Measurements from ENCODE around the gene C1orf141. TPM values are rescaled to one million over a fixed set of nuclear protein-coding genes. Genes with fewer than 3 reads are reported as not detected.

Gene C1orf141
- total RNA-seq, 4 donors from 2014 or later: not detected

DNA sequence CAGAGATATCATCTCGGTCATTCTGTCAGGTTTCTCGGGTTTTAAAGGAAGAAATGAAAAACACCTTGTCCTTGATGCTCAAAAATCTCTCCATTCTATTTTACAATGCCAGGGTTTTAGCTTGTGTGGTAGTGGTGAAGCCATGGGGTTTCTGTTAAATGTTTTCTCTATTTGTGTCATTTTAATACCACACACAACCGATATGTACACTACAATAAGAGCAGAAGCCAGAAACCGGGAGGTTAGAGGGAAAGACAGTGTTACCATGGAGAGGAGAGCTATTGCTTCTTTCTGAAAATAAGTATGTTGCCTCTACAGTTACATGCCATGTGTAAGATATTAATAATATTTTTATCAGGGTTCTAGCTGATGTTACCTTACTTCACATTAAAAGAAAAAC is 83.6 kb downstream of the C1orf141 start:
- H3K27ac ChIP-seq: no peak overlapping the region
- WGBS, 2 donors: 72 to 80% methylated on average over 4 of the region's 4 CpGs

GRCh38 chr1:67044631-67045270 is 90.0 kb downstream of the C1orf141 start:
- peaks cover 24 to 29% of the 10 kb centered on the region in 2 donors for H3K36me3 ChIP-seq
- DNase-seq: no peak
- no peaks in the 10 kb centered on the region for H3K27me3 ChIP-seq
- H3K4me1 ChIP-seq: no peaks in the 10 kb centered on the region
- intact Hi-C loops (cut with DNase I): no loop called here
- H3K27ac ChIP-seq: no peak overlapping the region
- WGBS, 2 donors: 90% methylated on average over 4 of the region's 4 CpGs
- H3K4me3 ChIP-seq (replicated peaks in 1 of 3): no peak overlapping the region
- no peak for TF ChIP-seq POLR2A (IDR thresholded peaks at IDR 0.05)
- TF ChIP-seq, protein P1, sequence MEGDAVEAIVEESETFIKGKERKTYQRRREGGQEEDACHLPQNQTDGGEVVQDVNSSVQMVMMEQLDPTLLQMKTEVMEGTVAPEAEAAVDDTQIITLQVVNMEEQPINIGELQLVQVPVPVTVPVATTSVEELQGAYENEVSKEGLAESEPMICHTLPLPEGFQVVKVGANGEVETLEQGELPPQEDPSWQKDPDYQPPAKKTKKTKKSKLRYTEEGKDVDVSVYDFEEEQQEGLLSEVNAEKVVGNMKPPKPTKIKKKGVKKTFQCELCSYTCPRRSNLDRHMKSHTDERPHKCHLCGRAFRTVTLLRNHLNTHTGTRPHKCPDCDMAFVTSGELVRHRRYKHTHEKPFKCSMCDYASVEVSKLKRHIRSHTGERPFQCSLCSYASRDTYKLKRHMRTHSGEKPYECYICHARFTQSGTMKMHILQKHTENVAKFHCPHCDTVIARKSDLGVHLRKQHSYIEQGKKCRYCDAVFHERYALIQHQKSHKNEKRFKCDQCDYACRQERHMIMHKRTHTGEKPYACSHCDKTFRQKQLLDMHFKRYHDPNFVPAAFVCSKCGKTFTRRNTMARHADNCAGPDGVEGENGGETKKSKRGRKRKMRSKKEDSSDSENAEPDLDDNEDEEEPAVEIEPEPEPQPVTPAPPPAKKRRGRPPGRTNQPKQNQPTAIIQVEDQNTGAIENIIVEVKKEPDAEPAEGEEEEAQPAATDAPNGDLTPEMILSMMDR (IDR thresholded peaks at IDR 0.05): no peak
- no peaks in the 10 kb centered on the region for H3K9me3 ChIP-seq

More for the DNA sequence above, 83.6 kb downstream of the C1orf141 start:
- no peak for DNase-seq
- H3K36me3 ChIP-seq: peaks cover 10 to 16% of the 10 kb centered on the region in 2 donors
- TF ChIP-seq, protein P1 (IDR thresholded peaks at IDR 0.05): no peak
- no peak for TF ChIP-seq POLR2A (IDR thresholded peaks at IDR 0.05)
- H3K4me3 ChIP-seq (replicated peaks in 1 of 3): no peak overlapping the region
- H3K27me3 ChIP-seq: no peaks in the 10 kb centered on the region
- H3K4me1 ChIP-seq: peaks cover 10% of the 10 kb centered on the region in 2 donors
- no peaks in the 10 kb centered on the region for H3K9me3 ChIP-seq
- intact Hi-C loops (cut with DNase I): no loop called here

DNA sequence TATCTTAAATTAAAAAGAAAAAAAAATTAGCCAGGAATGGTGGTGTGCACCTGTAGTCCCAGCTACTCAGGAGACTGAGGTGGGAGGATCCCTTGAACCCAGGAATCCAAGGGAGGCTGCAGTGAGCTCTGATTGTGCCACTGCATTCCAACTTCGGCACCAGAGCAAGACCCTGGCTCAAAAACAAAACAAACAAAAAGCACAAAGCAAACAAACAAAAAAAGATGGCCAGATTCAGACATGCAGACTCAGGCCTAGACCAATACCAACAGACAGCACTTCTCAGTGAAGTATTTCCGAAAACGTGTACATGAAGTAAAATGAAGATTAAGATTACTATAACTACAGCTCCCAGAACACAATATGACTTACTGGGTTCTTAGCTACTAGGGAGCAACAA is 91.4 kb downstream of the C1orf141 start:
- Histone ChIP-seq H3K27me3 (no peaks in the 10 kb centered on the region), H3K4me3 (replicated peaks in 1 of 3) (no peak overlapping the region), H3K4me1 (no peaks in the 10 kb centered on the region), H3K27ac (no peak overlapping the region), H3K36me3 (peaks cover 24 to 31% of the 10 kb centered on the region in 2 donors), H3K9me3 (no peaks in the 10 kb centered on the region)
- TF ChIP-seq, protein P1 (IDR thresholded peaks at IDR 0.05): no peak
- no peak for TF ChIP-seq POLR2A (IDR thresholded peaks at IDR 0.05)
- 79 to 86% methylated on average over 3 of the region's 3 CpGs for WGBS, 2 donors
- intact Hi-C loops (cut with DNase I): no loop called here
- no peak for DNase-seq

Small RNA genes within 50 kb of the gene (small RNA-seq; reads per million reads assigned to genes)
- not detected for gene RF00322

Other genes starting within 250 kb of the C1orf141 start
- 10 to 100 TPM; 10.7 to 26.0 (median 20.5) TPM for gene DNAI4, start 210.1 kb downstream of the C1orf141 start, total RNA-seq
- 10 to 100 TPM; 37.2 to 52.1 (median 43.3) TPM for gene MIER1, start 210.0 kb downstream of the C1orf141 start, total RNA-seq
- gene SLC35D1, start 80.8 kb downstream of the C1orf141 start, total RNA-seq: 10 to 100 TPM; 15.3 to 22.7 (median 17.0) TPM
- not detected for gene IL23R, start 31.5 kb upstream of the C1orf141 start, total RNA-seq
- gene IL12RB2, start 172.9 kb upstream of the C1orf141 start, total RNA-seq: 1 to 10 TPM in 1 of 4 donors, under 1 TPM in 3; 0.45 to 4.3 (median 0.93) TPM